ENCODE results near the gene SYCP2.

Gene SYCP2

DNA sequence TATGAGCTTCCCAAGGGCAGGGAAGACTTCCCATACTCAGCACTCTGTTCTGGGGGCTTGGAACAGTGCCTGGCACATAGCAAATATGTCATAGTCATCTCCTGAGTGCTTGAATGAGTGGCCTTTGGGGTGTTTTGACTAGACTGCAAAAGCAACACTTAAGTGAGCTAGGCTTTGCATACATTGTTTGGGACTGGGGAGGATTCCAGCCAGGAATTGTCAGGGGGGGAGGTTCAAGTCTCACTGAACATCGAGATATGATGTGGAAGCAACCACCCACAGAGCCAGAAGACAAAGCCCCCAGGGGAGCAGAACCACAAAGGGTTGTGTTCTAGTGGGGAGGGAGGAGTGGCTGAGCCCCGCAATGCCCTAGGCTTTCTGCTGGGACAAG, 98.4 kb downstream of the SYCP2 start:
- peak; percentile 28 for DNase-seq

DNA sequence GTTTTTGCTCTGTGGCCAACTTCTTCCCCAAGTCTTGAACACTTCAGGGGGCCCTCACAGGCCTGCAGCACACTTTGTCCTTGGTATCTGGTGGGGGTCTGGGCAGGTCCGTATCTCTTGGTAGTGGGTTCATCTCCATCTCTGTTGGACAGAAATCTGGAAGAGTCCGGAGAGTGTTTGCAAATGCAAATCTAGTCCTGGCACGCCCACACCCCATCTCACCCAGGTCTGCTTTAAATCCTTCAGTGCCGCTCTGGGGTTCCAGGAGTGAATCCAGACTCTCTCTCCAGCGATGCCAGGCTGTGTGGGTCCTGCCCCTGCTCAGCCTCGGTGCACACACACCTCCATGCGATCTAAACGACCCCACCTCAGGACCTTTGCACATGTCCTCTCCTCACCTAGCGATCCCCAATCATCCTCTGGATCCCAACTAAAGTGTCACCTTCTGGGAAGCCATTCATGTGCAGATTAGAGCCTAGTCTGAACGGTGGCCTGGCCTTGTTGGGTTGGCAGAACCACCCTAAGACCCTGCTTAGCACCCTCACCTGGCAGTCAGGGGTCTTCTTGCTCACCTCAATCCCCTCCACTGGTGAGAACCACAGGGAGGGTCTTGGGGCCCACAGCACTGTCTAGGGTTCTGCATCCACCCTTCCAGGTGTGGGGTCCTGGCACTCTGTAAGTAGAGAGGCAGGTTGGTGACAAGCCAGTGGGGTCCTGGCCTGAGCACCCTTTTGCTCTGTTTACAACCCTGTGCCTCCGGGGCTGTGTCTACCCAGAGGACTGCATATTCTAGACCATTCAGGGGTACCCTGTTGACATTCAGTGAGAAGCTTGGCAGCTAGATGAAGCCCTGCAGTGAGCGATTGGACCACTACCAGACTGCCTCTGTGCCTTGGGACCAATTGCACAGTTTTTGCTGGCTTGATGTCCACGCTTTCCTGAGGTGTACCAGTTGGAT, 100.8 kb downstream of the SYCP2 start:
- DNase-seq, result peak; percentile 32

- peak; percentile 51 for DNase-seq
Measured at GRCh38 chr20:59831916-59832270, 101.5 kb downstream of the SYCP2 start.

GRCh38 chr20:59831024-59831915, 102.2 kb downstream of the SYCP2 start:
- DNase-seq, result peak; percentile 74

DNA sequence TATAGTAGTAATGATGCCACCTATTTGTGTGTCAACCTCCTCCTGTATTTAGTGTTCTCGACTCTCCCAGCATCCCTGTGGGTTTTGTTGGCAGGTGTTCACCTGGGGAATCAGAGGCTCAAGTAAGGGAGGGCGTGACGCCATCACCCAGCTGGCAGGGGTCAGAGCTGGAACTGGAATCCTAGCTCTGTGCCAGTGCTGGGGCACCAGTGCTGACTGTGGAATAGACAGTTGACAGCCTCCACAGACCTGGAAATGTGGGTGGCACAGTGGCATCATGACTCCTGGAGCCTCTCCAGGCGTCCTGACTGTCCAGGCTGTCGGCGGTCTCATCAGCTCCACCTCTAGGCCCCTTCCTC, 102.8 kb downstream of the SYCP2 start:
- DNase-seq, result no peak

- DNase-seq, result peak; percentile 33
Measured at GRCh38 chr20:59829786-59830664, 103.4 kb downstream of the SYCP2 start.

GRCh38 chr20:59829054-59829785, 104.2 kb downstream of the SYCP2 start:
- DNase-seq, result peak; percentile 57

- no peak for DNase-seq
Measured at GRCh38 chr20:59828125-59829053, 105.0 kb downstream of the SYCP2 start.

GRCh38 chr20:59827138-59828056, 106.0 kb downstream of the SYCP2 start:
- DNase-seq, result peak; percentile 51

DNA sequence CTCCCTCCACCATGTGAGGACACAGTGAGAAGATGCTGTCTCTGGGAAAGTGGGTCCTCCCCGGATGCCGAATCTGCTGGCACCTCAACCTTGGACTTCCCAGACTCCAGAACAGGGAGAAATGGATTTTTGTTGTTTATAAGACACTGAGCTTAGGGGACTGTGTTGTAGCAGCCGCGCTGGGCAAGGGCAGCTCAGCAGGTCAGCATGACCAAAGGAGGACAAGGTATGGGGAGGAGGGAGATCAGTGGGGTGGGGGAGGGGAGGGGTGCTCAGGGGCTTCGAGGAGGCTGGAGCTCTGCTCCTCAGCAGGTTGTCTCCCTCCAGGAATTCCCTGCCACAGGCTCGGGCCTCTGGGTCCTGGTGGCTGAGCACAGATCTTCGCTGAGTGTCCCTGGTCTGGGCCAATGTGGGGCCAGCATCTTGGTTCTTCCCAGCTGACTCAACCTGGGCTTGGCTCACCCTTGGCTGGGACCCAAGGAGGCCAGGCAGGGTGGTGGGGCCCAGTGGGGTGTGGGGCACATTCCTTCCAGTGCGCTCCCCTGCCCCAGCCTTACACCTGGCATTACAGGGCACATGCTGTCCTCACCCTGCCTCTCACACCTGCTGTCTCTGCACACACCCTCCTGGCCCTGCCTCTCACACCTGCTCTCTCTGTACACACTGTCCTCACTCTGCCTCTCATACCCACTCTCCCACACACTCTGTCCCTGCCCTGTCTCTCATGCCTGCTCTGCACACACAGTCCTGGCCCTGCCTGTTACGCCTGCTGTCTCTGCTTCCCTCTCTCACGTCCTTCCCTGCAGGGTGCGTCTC, 107.3 kb downstream of the SYCP2 start:
- DNase-seq, result peak; percentile 49

DNA sequence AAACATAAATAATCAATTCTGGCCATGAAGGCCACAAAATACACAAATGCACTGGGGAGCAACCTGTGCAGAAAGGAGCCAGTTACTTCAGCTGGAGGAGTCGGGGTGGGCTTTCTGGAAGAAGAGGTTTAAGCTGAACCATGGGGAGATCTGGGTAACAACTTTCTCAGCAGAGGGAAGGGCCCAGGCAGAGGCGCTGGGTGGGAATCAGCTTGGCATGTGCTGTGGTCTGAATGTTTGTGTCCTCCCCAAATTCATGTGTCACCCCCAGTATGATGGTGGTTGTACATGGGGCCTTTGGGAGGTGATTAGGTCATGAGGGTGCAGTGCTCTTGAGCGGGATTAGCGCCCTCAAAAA, 107.9 kb downstream of the SYCP2 start:
- peak; percentile 26 for DNase-seq

GRCh38 chr20:59824711-59825562, 108.5 kb downstream of the SYCP2 start:
- peak; percentile 42 for DNase-seq

DNA sequence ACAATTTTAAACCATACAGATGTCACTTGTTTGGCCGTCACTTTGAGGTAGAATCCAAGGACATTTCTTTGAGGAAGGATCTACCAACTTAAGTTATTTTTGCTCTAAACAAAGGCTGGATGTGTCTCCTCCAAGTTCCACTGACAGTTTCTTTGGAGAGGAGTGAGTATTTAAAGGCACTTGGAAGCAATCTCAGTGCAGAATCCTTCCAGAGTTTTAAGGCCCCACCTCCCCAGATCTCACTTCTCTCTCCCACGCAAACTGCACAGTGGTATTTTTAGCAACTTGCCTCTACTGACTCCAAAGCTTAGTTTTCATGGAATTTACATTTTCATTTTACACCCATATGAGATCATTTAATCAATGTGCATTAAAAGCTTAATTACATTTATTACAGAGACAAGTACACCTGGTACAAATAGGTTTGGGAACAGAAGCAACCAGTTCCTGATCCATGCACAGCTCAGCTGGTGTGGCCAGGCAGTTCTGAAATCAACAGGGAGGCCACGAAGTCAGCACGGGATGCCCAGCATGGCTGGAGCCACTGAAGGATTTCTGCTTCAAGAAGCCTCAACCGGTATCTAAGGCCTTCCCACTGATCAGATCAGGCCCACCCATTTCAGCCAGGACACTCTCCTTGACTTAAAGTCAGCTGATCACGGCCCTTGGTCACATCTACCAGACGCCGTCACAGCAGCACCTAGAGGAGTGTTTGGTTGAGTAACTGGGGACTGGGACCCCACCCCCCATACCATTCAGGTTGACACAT, 109.8 kb downstream of the SYCP2 start:
- DNase-seq, result peak; percentile 21

DNA sequence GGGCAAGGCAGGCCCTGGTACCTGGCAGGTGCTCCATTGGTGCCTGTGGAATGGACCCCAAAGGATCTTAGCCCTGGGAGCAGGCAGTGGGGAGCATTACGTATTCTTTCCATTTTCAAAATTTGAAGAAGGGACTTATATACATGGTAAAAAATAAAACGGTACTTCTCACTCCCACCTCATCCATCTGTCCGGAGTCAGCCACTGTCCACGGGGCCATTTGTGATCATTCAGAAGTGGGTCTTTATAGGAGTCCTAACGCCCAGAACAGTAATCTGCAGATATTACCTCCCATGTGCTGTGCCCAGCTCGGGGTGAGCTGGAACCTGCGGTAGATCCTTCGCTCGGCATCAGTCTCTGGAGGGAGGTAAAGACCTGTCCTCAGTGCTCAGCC, 110.4 kb downstream of the SYCP2 start:
- DNase-seq, result peak; percentile 12

GRCh38 chr20:59822291-59823029, 111.0 kb downstream of the SYCP2 start:
- DNase-seq, result peak; percentile 23

- peak; percentile 15 for DNase-seq
Measured at GRCh38 chr20:59821788-59822187, 111.6 kb downstream of the SYCP2 start.

Data from islet precursor cell (in vitro differentiated cells).